ENCODE measurements around the gene C2CD2L. TPM values are rescaled to one million over a fixed set of nuclear protein-coding genes. Genes with fewer than 3 reads are reported as not detected.
"Not testable (repeated sequence)": the region's sequence is repeated elsewhere in the genome, so short reads cannot be mapped to it uniquely, and the experiment has no call there.

The C2CD2L gene
- total RNA-seq, 1 experiment from 2014 or later, result 7.2 TPM

GRCh38 chr11:119152043-119152442, 44.9 kb downstream of the C2CD2L start:
- DNase-seq (ENCODE audit: low spot score), result no peak

DNA sequence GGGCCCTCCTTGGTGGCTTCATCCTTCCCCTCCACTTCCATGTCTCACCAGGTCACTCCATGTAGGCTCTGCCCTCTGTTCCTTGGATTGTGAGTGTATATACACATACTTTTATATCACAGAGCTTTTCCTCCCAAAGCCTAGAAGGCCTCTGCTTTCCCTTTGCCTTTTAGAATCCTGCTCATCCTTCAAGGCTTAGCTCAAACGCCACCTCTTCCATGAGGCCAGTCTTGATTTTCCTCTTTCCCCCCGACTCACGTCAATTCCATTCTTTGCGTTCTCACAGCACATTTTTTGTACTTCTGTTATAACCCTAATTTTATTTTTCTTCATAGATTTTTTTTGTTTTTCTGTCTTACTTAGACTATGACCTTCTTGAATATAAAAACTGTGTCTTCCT, 45.5 kb downstream of the C2CD2L start:
- DNase-seq (ENCODE audit: low spot score), result no peak

DNA sequence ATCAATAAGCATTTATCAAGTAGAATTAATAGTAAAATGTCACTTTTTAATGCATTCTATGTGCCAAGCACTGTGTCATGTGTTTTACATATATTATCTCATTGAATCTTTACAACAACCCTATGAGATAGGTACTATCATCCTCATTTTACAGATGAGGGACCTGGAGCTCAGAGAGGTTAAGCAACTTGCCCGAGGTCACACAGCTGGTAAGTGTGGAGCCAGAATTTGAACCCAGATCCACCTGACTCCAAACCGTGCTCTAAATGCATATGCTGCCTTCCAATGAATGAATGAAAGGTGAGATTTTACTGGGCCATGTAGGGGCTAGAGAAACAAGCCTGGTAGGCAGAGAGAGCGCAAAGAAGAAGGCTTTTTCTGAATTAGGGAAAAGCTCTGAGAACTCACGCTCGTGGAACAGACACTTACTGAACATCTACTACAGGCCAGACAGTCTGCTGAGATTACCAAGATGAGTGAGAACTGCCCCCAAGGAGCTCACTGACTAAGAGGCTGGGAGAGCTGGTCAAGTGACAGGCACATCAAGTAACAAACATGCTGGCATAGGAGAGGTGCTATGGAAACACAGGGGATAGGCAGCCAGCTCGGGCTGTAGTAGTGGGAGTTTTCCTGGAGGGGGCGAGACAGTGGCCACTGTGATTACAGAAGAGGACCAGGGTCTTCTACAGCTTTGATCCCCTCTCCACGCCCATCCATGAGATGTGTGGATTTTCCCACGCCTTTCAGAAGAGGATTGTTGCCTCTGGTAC, 46.1 kb downstream of the C2CD2L start:
- no peak for DNase-seq (ENCODE audit: low spot score)

GRCh38 chr11:119154178-119154577, 47.0 kb downstream of the C2CD2L start:
- DNase-seq (ENCODE audit: low spot score), result no peak

DNA sequence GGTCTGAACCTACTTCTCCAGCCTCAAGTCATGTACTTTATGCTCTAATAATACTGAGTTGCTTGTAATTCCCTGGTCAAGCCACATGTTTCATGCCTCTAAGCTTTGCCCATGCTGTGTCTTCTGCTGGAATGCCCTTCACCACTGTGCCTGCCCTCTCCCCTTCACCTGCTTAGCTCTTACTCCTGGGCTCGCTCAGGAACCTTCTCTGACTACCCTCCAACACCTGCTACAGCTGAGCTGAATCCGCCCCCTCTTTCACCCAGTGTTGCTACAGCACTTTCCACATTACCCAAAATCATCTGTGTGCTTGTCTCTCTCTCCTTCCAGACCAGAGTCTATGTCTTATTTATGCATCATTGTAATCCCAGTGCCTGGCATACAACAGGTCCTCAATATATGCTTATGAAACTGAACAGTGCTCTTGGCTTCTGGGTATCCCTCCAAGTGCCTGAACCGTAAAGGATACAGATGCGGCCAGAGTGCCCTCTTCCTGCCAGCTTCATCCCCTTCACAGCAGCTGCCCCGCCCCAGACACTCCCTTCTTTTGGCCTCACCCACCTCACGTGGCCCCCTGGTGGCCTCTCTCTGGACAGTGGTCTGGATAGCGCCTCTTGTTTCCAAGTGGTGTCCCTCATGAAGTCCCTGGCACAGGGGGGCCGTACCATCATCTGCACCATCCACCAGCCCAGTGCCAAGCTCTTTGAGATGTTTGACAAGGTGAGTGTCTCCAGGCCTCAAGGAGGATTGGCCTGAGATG, 48.8 kb downstream of the C2CD2L start:
- DNase-seq (ENCODE audit: low spot score), result peak; percentile 12

DNA sequence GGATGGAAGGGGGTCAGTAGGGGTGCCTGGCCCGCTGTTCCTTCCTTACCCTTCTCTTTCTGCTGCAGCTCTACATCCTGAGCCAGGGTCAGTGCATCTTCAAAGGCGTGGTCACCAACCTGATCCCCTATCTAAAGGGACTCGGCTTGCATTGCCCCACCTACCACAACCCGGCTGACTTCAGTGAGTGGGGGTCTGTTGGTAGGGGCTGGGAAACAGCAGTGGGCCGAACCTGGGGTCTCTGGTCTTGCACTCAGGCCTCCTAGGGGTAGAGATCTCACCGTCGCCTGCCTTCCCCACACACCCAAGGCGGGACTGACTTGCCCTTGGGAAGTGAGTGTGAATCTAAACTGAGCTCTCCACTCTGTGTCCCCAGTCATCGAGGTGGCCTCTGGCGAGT, 49.4 kb downstream of the C2CD2L start:
- DNase-seq (ENCODE audit: low spot score), result no peak

GRCh38 chr11:119157063-119157462, 49.9 kb downstream of the C2CD2L start:
- no peak for DNase-seq (ENCODE audit: low spot score)

- no peak for DNase-seq (ENCODE audit: low spot score)
Observed at GRCh38 chr11:119158467-119158866, 51.3 kb downstream of the C2CD2L start.

- no peak for DNase-seq (ENCODE audit: low spot score)
Observed at GRCh38 chr11:119160151-119160550, 53.0 kb downstream of the C2CD2L start.

- DNase-seq (ENCODE audit: low spot score), result no peak
Observed at GRCh38 chr11:119161871-119162270, 54.7 kb downstream of the C2CD2L start.

DNA sequence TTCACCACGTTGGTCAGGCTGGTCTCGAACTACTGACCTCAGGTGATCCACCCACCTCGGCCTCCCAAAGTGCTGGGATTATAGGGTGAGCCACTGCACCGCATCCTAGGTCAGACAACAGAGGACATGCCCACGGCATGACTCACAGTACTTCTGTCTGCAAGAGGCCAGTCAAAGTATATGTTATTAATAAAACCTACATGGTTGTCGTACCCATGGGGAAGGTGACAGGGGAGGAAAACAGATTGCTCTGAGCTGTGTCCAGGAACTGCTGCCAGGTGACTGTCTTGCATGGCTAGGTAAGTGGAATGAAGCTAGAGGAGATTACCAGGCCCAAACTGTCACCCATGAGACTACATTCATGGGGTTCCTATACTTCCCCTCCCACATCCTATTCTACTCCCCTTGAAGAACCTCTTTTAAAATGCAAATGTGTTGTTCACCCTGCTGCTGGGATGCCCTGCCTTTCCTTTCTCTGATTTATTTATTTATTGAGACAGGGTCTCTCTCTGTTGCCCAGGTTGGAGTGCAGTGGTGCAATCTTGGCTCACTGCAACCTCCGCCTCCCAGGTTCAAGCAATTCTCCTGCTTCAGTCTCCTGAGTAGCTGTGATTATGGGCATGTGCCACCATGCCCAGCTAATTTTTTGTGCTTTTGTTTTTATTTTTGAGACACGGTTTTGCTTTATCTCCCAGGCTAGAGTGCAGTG, 59.4 kb downstream of the C2CD2L start:
- peak; percentile 60 for DNase-seq (ENCODE audit: low spot score)

- not testable (repeated sequence) for DNase-seq (ENCODE audit: low spot score)
Observed at GRCh38 chr11:119167077-119167458, 59.9 kb downstream of the C2CD2L start.

- DNase-seq (ENCODE audit: low spot score), result no peak
Observed at GRCh38 chr11:119167933-119168332, 60.8 kb downstream of the C2CD2L start.

Other genes with a start within 250 kb of the C2CD2L start
- gene CXCR5, start 223.5 kb upstream of the C2CD2L start, total RNA-seq (2014; rRNA removed; shearing (Covaris generic)), result 0.02 TPM in 1 of 2 replicates, not detected in the other
- gene BCL9L, start 181.4 kb upstream of the C2CD2L start, total RNA-seq (2014; rRNA removed; shearing (Covaris generic)), result 7.2 and 17.2 TPM in 2 replicates
- not detected in 2 replicates for gene UPK2, start 151.0 kb upstream of the C2CD2L start, total RNA-seq (2014; rRNA removed; shearing (Covaris generic))
- gene FOXR1, start 135.6 kb upstream of the C2CD2L start, total RNA-seq (2014; rRNA removed; shearing (Covaris generic)), result not detected in 2 replicates
- 24.9 and 45.6 TPM in 2 replicates for gene CENATAC, start 109.2 kb upstream of the C2CD2L start, total RNA-seq (2014; rRNA removed; shearing (Covaris generic))
- gene RPS25, start 89.0 kb upstream of the C2CD2L start, total RNA-seq (2014; rRNA removed; shearing (Covaris generic)), result 789 and 797 TPM in 2 replicates
- gene TRAPPC4, start 88.6 kb upstream of the C2CD2L start, total RNA-seq (2014; rRNA removed; shearing (Covaris generic)), result 57.9 and 83.5 TPM in 2 replicates
- 5.0 and 7.5 TPM in 2 replicates for gene SLC37A4, start 76.5 kb upstream of the C2CD2L start, total RNA-seq (2014; rRNA removed; shearing (Covaris generic))
- 112 and 125 TPM in 2 replicates for gene HYOU1, start 50.1 kb upstream of the C2CD2L start, total RNA-seq (2014; rRNA removed; shearing (Covaris generic))
- gene VPS11, start 39.5 kb upstream of the C2CD2L start, total RNA-seq (2014; rRNA removed; shearing (Covaris generic)), result 13.5 and 16.5 TPM in 2 replicates
- gene HMBS, start 22.5 kb upstream of the C2CD2L start, total RNA-seq (2014; rRNA removed; shearing (Covaris generic)), result 2.7 and 6.6 TPM in 2 replicates
- 9.8 and 10.5 TPM in 2 replicates for gene DPAGT1, start 5.5 kb upstream of the C2CD2L start, total RNA-seq (2014; rRNA removed; shearing (Covaris generic))
- 6.4 and 8.4 TPM in 2 replicates for gene HINFP, start 14.2 kb downstream of the C2CD2L start, total RNA-seq (2014; rRNA removed; shearing (Covaris generic))
- gene ABCG4, start 41.7 kb downstream of the C2CD2L start, total RNA-seq (2014; rRNA removed; shearing (Covaris generic)), result 0.05 TPM in 1 of 2 replicates, not detected in the other
- 7.9 and 15.0 TPM in 2 replicates for gene NLRX1, start 61.4 kb downstream of the C2CD2L start, total RNA-seq (2014; rRNA removed; shearing (Covaris generic))
- gene NHERF4, start 78.1 kb downstream of the C2CD2L start, total RNA-seq (2014; rRNA removed; shearing (Covaris generic)), result not detected in 2 replicates
- 8.1 and 9.7 TPM in 2 replicates for gene CBL, start 99.0 kb downstream of the C2CD2L start, total RNA-seq (2014; rRNA removed; shearing (Covaris generic))
- 25.4 and 42.9 TPM in 2 replicates for gene MCAM, start 209.8 kb downstream of the C2CD2L start, total RNA-seq (2014; rRNA removed; shearing (Covaris generic))
- 3.9 and 5.0 TPM in 2 replicates for gene RNF26, start 227.2 kb downstream of the C2CD2L start, total RNA-seq (2014; rRNA removed; shearing (Covaris generic))
- gene C1QTNF5, start 233.5 kb downstream of the C2CD2L start, total RNA-seq (2014; rRNA removed; shearing (Covaris generic)), result not detected in 2 replicates
- not detected in 2 replicates for gene MFRP, start 239.4 kb downstream of the C2CD2L start, total RNA-seq (2014; rRNA removed; shearing (Covaris generic))